Left kidney (tissue), 2 donors: ENCODE measurements around the gene PCDHB14. TPM values are rescaled to one million over a fixed set of nuclear protein-coding genes. Genes with fewer than 3 reads are reported as not detected.

Experiments used
- DNase-seq: peaks from one replicate; pipeline ENCODE4 v3.0.0-alpha.2; 2013
- polyA plus RNA-seq: library from polyadenylated mRNA; unstranded; fragments of 120-200 nt; gene quantifications from one replicate; pipeline ENCODE4 v1.2.1, GENCODE V29; 2013; ENCODE audit not compliant: insufficient read length

Gene PCDHB14
- polyA plus RNA-seq, 1 donor = 11.3 TPM

GRCh38 chr5:141269195-141269594 is 46.1 kb downstream of the PCDHB14 start:
- DNase-seq = no peak

GRCh38 chr5:141272906-141273305 is 49.8 kb downstream of the PCDHB14 start:
- DNase-seq = no peak

Other genes starting within 250 kb of the PCDHB14 start
- gene PCDHB1, start 172.0 kb upstream of the PCDHB14 start, polyA plus RNA-seq = 0.13 TPM
- gene PCDHB2, start 128.7 kb upstream of the PCDHB14 start, polyA plus RNA-seq = 6.6 TPM
- 2.3 TPM for gene PCDHB3, start 122.9 kb upstream of the PCDHB14 start, polyA plus RNA-seq
- 1.9 TPM for gene PCDHB4, start 101.5 kb upstream of the PCDHB14 start, polyA plus RNA-seq
- 7.5 TPM for gene PCDHB5, start 88.1 kb upstream of the PCDHB14 start, polyA plus RNA-seq
- gene PCDHB6, start 73.3 kb upstream of the PCDHB14 start, polyA plus RNA-seq = 3.5 TPM
- gene PCDHB7, start 50.7 kb upstream of the PCDHB14 start, polyA plus RNA-seq = 4.5 TPM
- gene PCDHB8, start 45.6 kb upstream of the PCDHB14 start, polyA plus RNA-seq = 2.6 TPM
- gene PCDHB16, start 41.0 kb upstream of the PCDHB14 start, polyA plus RNA-seq = 8.1 TPM
- gene PCDHB9, start 36.2 kb upstream of the PCDHB14 start, polyA plus RNA-seq = 4.3 TPM
- gene PCDHB10, start 31.0 kb upstream of the PCDHB14 start, polyA plus RNA-seq = 7.2 TPM
- 4.4 TPM for gene PCDHB11, start 23.7 kb upstream of the PCDHB14 start, polyA plus RNA-seq
- 4.6 TPM for gene PCDHB12, start 14.6 kb upstream of the PCDHB14 start, polyA plus RNA-seq
- 9.3 TPM for gene PCDHB13, start 9.4 kb upstream of the PCDHB14 start, polyA plus RNA-seq
- gene PCDHB15, start 22.1 kb downstream of the PCDHB14 start, polyA plus RNA-seq = 12.5 TPM
- 0.23 TPM for gene SLC25A2, start 80.7 kb downstream of the PCDHB14 start, polyA plus RNA-seq
- gene TAF7, start 97.4 kb downstream of the PCDHB14 start, polyA plus RNA-seq = 154 TPM
- 1.1 TPM for gene PCDHGA1, start 107.2 kb downstream of the PCDHB14 start, polyA plus RNA-seq
- gene PCDHGA2, start 115.4 kb downstream of the PCDHB14 start, polyA plus RNA-seq = 6.8 TPM
- 2.9 TPM for gene PCDHGA3, start 120.5 kb downstream of the PCDHB14 start, polyA plus RNA-seq
- gene PCDHGB1, start 126.8 kb downstream of the PCDHB14 start, polyA plus RNA-seq = 1.9 TPM
- gene PCDHGA4, start 131.7 kb downstream of the PCDHB14 start, polyA plus RNA-seq = 2.6 TPM
- 4.0 TPM for gene PCDHGB2, start 136.7 kb downstream of the PCDHB14 start, polyA plus RNA-seq
- gene PCDHGA5, start 140.8 kb downstream of the PCDHB14 start, polyA plus RNA-seq = 2.7 TPM
- 2.8 TPM for gene PCDHGB3, start 146.9 kb downstream of the PCDHB14 start, polyA plus RNA-seq
- gene PCDHGA6, start 150.5 kb downstream of the PCDHB14 start, polyA plus RNA-seq = 8.1 TPM
- gene PCDHGA7, start 159.4 kb downstream of the PCDHB14 start, polyA plus RNA-seq = 2.2 TPM
- gene PCDHGB4, start 164.4 kb downstream of the PCDHB14 start, polyA plus RNA-seq = 7.6 TPM
- gene PCDHGA8, start 169.3 kb downstream of the PCDHB14 start, polyA plus RNA-seq = 0.60 TPM
- gene PCDHGB5, start 174.6 kb downstream of the PCDHB14 start, polyA plus RNA-seq = 10.9 TPM
- 6.5 TPM for gene PCDHGA9, start 179.4 kb downstream of the PCDHB14 start, polyA plus RNA-seq
- 7.3 TPM for gene PCDHGB6, start 184.7 kb downstream of the PCDHB14 start, polyA plus RNA-seq
- gene PCDHGA10, start 189.6 kb downstream of the PCDHB14 start, polyA plus RNA-seq = 3.7 TPM
- gene PCDHGB7, start 194.3 kb downstream of the PCDHB14 start, polyA plus RNA-seq = 17.3 TPM
- 5.1 TPM for gene PCDHGA11, start 197.7 kb downstream of the PCDHB14 start, polyA plus RNA-seq
- gene PCDHGA12, start 207.2 kb downstream of the PCDHB14 start, polyA plus RNA-seq = 1.5 TPM